K562 (cell line): ENCODE measurements around the gene PMP22. TPM values are rescaled to one million over a fixed set of nuclear protein-coding genes. Genes with fewer than 3 reads are reported as not detected.
A peak's percentile ranks its signal among the peaks of the same experiment; 100 is the strongest.

ENCODE experiments used
- HOXB6 ChIP-seq: fragments of 250-450 bp; sonication (Bioruptor Pico); IDR thresholded peaks from 2 replicates; pipeline ENCODE4 v1.5.1; 2022; ENCODE audit warnings: mild to moderate bottlenecking, borderline replicate concordance
- POLR2AphosphoS5 ChIP-seq: IDR thresholded peaks from 2 replicates; pipeline ENCODE4 v1.6.1; 2011; ENCODE audit warnings: mild to moderate bottlenecking, low read depth, low read length, moderate library complexity; ENCODE audit not compliant: control insufficient read depth, insufficient read depth
- SMARCB1 ChIP-seq: IDR thresholded peaks from 2 replicates; pipeline ENCODE4 v1.6.1; 2011; ENCODE audit warnings: improper control_type of control experiment, low read depth; ENCODE audit not compliant: insufficient read length
- polyA plus RNA-seq, 8 experiments: library from polyadenylated mRNA; depleted of rRNA in 4 of 8; stranded (reverse) in 5 of 8; unstranded in 3 of 8; fragments of >200 nt; fragmentation: Nextera tagmentation in 2 of 8; fragmentation: Illumina TruSeq in 1 of 8; extraction: Ambion mirVana in 2 of 8; extraction: Trizol in 1 of 8; gene quantifications; 2 replicates each; pipeline versions ENCODE4 v1.2.1 to v1.2.3, GENCODE V29; 2011 to 2014; ENCODE audit warnings: inconsistent platforms in 1 of 8, missing spikeins in 1 of 8
- total RNA-seq, 7 experiments: library from RNA; depleted of rRNA in 6 of 7; stranded (reverse); fragments of >200 nt in 6 of 7; fragmentation: Illumina TruSeq in 2 of 7; extraction: Trizol in 2 of 7; gene quantifications; 2 replicates each; pipeline versions ENCODE4 v1.2.1 to v1.2.3, GENCODE V29; 2011 to 2021; ENCODE audit warnings: low replicate concordance in 1 of 7
- TF ChIP-seq, protein P1 (sequence below): fragments of 450-650 bp; IDR thresholded peaks from 2 replicates; pipeline ENCODE4 v1.6.1; 2016; ENCODE audit warnings: mild to moderate bottlenecking, moderate library complexity
- TF ChIP-seq, protein P2 (sequence below): fragments of 250-450 bp; sonication (Bioruptor Pico); IDR thresholded peaks from 2 replicates; pipeline ENCODE4 v1.8.0; 2021; ENCODE audit warnings: mild to moderate bottlenecking, moderate library complexity
- TF ChIP-seq, protein P3 (sequence below): fragments of 250-450 bp; sonication (Bioruptor Pico); IDR thresholded peaks from 2 replicates; pipeline ENCODE4 v1.8.0; 2022; ENCODE audit warnings: inconsistent platforms, mild to moderate bottlenecking, moderate library complexity, borderline replicate concordance
- TF ChIP-seq, protein P4 (sequence below): sonication (generic); formaldehyde crosslinking; IDR thresholded peaks from 2 replicates; pipeline ENCODE4 v1.4.0; 2020; ENCODE audit warnings: mild to moderate bottlenecking, missing genetic modification reagents

Gene PMP22
- total and polyA plus RNA-seq, 9 of the 15 experiments (the other 6 are each of a cell fraction or from before 2014, with no cell fraction given): 12.6 to 62.3 (median 25.8) TPM

DNA sequence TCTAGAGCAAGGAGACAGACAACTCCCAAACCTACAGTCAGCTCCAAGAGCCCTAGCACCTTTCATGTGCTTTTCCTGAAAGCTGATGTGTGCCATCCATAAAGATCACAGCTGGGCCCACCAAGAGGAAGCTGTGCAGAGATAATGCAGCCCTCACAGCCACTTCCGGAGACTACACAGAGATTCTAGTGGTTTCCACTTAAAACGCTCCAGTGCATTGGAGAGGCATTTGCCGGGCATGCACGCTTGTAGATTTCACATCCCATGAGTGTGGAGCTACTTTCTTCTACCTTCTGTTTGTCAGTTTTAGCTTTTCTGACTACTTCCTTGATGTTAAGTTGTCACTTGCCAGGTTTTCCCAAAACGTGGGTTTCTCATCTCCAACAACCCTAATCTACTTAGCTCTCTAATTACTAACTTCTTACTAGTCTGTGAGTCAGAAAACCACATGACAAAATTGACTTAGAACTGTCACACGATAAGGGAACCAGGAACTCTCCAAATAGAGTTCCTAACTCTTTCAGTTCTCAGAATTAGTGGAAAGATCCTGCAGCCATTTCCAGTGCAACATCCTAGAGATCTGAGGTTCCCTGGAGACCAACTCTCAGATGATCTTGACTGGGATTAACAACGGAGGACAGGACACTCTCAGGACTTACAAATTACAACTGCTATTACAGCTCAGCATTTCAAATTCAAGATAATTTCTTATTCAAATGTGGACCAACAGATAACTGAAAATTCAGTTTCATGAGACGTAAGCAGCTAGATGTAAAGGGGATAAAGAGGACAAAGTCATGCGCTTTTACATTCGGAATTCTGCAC is 28.6 kb downstream of the PMP22 start (continued):
- TF ChIP-seq, protein P1, sequence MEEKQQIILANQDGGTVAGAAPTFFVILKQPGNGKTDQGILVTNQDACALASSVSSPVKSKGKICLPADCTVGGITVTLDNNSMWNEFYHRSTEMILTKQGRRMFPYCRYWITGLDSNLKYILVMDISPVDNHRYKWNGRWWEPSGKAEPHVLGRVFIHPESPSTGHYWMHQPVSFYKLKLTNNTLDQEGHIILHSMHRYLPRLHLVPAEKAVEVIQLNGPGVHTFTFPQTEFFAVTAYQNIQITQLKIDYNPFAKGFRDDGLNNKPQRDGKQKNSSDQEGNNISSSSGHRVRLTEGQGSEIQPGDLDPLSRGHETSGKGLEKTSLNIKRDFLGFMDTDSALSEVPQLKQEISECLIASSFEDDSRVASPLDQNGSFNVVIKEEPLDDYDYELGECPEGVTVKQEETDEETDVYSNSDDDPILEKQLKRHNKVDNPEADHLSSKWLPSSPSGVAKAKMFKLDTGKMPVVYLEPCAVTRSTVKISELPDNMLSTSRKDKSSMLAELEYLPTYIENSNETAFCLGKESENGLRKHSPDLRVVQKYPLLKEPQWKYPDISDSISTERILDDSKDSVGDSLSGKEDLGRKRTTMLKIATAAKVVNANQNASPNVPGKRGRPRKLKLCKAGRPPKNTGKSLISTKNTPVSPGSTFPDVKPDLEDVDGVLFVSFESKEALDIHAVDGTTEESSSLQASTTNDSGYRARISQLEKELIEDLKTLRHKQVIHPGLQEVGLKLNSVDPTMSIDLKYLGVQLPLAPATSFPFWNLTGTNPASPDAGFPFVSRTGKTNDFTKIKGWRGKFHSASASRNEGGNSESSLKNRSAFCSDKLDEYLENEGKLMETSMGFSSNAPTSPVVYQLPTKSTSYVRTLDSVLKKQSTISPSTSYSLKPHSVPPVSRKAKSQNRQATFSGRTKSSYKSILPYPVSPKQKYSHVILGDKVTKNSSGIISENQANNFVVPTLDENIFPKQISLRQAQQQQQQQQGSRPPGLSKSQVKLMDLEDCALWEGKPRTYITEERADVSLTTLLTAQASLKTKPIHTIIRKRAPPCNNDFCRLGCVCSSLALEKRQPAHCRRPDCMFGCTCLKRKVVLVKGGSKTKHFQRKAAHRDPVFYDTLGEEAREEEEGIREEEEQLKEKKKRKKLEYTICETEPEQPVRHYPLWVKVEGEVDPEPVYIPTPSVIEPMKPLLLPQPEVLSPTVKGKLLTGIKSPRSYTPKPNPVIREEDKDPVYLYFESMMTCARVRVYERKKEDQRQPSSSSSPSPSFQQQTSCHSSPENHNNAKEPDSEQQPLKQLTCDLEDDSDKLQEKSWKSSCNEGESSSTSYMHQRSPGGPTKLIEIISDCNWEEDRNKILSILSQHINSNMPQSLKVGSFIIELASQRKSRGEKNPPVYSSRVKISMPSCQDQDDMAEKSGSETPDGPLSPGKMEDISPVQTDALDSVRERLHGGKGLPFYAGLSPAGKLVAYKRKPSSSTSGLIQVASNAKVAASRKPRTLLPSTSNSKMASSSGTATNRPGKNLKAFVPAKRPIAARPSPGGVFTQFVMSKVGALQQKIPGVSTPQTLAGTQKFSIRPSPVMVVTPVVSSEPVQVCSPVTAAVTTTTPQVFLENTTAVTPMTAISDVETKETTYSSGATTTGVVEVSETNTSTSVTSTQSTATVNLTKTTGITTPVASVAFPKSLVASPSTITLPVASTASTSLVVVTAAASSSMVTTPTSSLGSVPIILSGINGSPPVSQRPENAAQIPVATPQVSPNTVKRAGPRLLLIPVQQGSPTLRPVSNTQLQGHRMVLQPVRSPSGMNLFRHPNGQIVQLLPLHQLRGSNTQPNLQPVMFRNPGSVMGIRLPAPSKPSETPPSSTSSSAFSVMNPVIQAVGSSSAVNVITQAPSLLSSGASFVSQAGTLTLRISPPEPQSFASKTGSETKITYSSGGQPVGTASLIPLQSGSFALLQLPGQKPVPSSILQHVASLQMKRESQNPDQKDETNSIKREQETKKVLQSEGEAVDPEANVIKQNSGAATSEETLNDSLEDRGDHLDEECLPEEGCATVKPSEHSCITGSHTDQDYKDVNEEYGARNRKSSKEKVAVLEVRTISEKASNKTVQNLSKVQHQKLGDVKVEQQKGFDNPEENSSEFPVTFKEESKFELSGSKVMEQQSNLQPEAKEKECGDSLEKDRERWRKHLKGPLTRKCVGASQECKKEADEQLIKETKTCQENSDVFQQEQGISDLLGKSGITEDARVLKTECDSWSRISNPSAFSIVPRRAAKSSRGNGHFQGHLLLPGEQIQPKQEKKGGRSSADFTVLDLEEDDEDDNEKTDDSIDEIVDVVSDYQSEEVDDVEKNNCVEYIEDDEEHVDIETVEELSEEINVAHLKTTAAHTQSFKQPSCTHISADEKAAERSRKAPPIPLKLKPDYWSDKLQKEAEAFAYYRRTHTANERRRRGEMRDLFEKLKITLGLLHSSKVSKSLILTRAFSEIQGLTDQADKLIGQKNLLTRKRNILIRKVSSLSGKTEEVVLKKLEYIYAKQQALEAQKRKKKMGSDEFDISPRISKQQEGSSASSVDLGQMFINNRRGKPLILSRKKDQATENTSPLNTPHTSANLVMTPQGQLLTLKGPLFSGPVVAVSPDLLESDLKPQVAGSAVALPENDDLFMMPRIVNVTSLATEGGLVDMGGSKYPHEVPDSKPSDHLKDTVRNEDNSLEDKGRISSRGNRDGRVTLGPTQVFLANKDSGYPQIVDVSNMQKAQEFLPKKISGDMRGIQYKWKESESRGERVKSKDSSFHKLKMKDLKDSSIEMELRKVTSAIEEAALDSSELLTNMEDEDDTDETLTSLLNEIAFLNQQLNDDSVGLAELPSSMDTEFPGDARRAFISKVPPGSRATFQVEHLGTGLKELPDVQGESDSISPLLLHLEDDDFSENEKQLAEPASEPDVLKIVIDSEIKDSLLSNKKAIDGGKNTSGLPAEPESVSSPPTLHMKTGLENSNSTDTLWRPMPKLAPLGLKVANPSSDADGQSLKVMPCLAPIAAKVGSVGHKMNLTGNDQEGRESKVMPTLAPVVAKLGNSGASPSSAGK: no peak
- TF ChIP-seq, protein P2, sequence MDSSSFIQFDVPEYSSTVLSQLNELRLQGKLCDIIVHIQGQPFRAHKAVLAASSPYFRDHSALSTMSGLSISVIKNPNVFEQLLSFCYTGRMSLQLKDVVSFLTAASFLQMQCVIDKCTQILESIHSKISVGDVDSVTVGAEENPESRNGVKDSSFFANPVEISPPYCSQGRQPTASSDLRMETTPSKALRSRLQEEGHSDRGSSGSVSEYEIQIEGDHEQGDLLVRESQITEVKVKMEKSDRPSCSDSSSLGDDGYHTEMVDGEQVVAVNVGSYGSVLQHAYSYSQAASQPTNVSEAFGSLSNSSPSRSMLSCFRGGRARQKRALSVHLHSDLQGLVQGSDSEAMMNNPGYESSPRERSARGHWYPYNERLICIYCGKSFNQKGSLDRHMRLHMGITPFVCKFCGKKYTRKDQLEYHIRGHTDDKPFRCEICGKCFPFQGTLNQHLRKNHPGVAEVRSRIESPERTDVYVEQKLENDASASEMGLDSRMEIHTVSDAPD (CRISPR knock-in tag): no peak
- TF ChIP-seq HOXB6 (CRISPR knock-in tag) (no peak), SMARCB1 (no peak), POLR2AphosphoS5 (peak; percentile 42; the same call in 1 of the 2 replicates)
- TF ChIP-seq, protein P3, sequence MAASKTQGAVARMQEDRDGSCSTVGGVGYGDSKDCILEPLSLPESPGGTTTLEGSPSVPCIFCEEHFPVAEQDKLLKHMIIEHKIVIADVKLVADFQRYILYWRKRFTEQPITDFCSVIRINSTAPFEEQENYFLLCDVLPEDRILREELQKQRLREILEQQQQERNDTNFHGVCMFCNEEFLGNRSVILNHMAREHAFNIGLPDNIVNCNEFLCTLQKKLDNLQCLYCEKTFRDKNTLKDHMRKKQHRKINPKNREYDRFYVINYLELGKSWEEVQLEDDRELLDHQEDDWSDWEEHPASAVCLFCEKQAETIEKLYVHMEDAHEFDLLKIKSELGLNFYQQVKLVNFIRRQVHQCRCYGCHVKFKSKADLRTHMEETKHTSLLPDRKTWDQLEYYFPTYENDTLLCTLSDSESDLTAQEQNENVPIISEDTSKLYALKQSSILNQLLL (CRISPR knock-in tag): no peak
- TF ChIP-seq, protein P4, sequence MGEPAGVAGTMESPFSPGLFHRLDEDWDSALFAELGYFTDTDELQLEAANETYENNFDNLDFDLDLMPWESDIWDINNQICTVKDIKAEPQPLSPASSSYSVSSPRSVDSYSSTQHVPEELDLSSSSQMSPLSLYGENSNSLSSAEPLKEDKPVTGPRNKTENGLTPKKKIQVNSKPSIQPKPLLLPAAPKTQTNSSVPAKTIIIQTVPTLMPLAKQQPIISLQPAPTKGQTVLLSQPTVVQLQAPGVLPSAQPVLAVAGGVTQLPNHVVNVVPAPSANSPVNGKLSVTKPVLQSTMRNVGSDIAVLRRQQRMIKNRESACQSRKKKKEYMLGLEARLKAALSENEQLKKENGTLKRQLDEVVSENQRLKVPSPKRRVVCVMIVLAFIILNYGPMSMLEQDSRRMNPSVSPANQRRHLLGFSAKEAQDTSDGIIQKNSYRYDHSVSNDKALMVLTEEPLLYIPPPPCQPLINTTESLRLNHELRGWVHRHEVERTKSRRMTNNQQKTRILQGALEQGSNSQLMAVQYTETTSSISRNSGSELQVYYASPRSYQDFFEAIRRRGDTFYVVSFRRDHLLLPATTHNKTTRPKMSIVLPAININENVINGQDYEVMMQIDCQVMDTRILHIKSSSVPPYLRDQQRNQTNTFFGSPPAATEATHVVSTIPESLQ: no peak
